HG03521 (cell line): ENCODE measurements around the gene MAU2.

Experiments
- ATAC-seq: cut with Tn5 transposase; IDR thresholded peaks from one replicate; pipeline ENCODE4 v1.9.1; 2021; ENCODE audit warnings: mild to moderate bottlenecking, moderate library complexity; ENCODE audit not compliant: unreplicated experiment

MAU2 gene

DNA sequence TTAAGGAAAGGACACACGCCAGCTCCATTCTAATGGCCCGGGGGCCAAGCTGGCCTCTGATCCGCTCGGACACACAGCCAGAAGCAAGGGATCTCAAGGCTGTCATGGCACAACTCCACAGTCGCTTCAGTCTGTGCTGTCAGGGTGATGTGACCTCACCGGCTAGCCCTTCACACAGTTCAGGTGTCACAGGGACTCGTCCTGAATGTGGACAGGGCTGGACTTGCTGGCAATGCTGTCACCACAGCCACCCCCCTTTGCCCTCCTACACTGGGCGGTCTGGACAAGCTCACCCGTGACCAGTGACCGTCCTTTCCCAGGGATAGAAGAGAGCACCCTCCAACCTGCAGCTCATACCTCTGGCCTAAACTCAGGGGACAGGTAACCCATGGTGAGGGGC is 15.6 kb upstream of the MAU2 start:
- ATAC-seq, result no peak

DNA sequence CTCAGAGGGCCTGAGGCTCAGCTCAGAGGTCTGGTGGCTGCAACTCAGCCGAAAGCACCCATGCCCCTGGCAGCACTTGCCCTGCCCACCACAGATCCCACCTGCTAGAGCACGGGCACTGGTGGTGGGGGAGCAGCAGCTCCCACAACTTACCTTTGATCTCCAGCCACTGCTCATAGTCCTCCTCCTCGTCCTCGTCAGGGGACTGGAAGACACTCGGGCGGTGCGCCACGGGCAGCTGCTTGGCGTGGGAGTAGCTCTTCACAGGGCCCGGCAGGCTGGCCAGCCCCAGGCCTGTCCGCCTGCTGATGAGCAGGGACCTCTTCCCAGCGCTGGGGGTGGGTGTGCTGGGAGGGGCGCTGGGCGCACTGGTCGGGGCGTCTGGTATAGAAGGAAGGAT is 14.9 kb upstream of the MAU2 start:
- ATAC-seq, result no peak

- no peak for ATAC-seq
These were observed 14.4 kb upstream of the MAU2 start for GRCh38 chr19:19306191-19306590.

GRCh38 chr19:19308373-19308772 is 12.3 kb upstream of the MAU2 start:
- no peak for ATAC-seq

GRCh38 chr19:19315444-19315843 is 5.2 kb upstream of the MAU2 start:
- no peak for ATAC-seq

DNA sequence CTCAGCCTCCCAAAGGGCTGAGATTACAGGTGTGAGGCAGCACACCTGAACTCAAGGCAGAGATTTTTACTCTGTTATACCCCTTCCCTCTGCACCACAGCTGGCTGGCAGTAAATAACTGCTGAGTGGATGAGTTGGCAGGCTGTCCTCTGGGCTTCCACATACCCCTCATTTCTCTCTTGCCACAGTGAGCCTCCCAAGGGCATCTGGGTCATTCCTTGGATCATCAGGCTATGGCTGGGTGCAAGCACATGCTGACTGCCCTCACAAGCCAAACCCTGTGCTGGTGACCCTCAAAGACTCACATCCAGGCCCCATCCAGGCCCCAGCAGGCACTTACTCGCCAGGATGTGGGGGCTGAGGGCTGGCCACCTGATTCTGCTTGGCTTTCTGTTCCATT is 4.5 kb upstream of the MAU2 start:
- ATAC-seq, result no peak

DNA sequence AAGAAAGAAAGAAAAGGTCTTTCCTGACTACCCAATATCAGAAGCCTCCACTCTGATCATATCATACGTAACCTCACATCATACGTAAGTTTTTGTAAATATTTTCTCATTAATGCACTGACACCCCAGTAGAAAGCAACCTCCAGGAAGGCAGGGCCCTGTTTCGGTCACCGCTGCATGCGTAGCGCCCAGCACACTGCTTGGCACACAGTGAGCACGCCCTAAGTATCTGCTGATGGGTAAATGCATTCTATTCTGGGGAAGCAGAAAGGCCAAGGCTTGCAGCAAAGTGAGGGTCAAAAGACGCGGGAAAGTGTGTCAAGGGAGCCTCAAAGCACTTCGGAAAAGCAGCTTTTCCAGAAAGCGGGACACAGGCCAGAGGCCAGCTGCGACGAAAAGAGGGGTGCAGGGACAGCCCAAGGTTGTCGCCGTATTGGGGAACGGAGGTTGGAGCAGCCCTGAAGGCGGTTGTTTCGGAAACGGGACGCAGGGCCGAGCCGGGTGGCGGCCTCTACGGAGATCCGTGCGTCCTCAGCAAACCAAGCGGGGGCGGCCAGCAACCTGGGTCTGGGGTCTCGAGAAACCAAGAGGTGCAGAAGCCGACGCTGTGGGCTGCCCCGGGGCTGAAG is 783 bp upstream of the MAU2 start:
- ATAC-seq, result no peak

- ATAC-seq, result no peak
These were observed 530 bp downstream of the MAU2 start for GRCh38 chr19:19321141-19321577.

DNA sequence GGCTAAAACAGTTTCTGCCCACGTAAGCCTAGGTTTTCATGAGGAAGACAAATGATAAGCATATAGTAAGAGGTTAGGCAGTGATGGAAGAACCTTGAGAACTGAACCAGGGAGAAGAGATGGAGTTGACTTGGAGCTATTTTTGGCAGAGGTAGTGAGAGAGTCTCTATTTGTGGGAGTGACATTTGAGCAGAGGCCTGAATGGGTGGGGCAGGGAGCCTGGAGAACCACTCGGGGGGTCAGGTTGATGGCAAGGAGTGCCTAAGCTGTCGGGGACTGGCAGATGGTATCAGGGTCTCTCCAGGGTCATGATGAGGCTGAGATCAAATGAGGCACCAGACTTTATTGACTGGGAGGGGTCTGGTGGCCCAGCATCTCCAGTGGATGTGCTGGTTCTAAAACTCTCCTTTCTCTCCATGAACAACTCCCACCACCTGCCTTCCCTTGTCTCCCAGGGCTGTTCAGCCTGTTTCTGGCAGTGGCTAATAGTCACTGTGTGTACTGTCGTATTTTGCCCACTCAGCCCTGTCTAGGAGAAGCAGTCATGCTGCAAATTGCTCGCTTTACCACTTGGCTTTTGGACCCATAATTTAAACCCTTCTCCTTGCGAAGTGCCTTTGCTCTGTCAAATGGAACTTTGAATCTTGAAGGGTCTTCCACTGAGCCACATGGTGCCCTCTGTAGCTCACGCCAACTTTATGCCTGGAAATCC is 3.6 kb downstream of the MAU2 start:
- no peak for ATAC-seq

DNA sequence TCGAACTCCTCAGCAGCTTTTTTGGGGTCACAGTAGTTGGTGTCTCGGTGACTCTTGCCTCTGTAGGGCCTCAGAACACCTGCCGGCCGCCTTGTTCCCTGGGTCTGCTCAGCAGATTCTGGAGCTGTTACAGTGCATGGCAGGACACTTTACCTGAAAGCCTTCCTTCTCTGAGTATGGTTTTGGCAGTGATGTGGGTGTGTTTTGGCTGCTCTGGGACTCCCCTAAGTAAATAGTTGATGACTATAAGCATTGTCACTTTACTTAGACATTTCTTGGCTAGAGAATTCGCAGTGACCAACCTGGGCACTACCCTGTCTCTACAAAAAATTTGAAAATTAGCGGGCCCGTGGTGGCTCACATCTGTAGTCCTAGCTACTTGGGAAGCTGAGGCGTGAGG is 7.0 kb downstream of the MAU2 start:
- ATAC-seq, result no peak

DNA sequence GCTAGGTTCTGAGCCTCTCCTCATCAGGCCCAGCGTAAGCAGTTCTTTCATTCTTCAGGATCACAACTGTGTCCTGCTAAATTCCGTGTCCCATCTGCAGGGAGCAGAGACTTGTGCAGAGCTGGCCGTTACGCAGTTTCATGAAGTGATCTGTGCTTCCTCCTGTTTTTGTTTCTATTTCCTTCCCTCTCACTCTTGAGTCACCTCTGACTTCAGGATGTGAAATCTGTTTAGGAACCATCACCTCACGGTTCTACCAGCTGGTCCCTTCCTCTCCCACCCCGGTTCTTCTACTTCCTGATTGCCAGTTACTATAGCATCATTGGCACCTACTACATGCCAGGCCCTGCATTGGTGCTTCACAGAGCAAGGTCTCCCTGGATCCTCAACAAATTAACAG is 8.5 kb downstream of the MAU2 start:
- no peak for ATAC-seq

GRCh38 chr19:19334063-19334988 is 13.7 kb downstream of the MAU2 start:
- no peak for ATAC-seq

- no peak for ATAC-seq
These were observed 14.3 kb downstream of the MAU2 start for GRCh38 chr19:19334989-19335344.

- no peak for ATAC-seq
These were observed 15.0 kb downstream of the MAU2 start for GRCh38 chr19:19335408-19336158.

- no peak for ATAC-seq
These were observed 16.0 kb downstream of the MAU2 start for GRCh38 chr19:19336597-19336996.

GRCh38 chr19:19337120-19337519 is 16.5 kb downstream of the MAU2 start:
- ATAC-seq, result no peak

- no peak for ATAC-seq
These were observed 17.5 kb downstream of the MAU2 start for GRCh38 chr19:19338082-19338481.

- ATAC-seq, result no peak
These were observed 20.4 kb downstream of the MAU2 start for GRCh38 chr19:19341026-19341425.

GRCh38 chr19:19342086-19343015 is 21.7 kb downstream of the MAU2 start:
- ATAC-seq, result no peak

GRCh38 chr19:19343016-19343362 is 22.4 kb downstream of the MAU2 start:
- no peak for ATAC-seq
